BLaER1 treated with 17β-estradiol and CSF1 and Interleukin-3, amounts not matched to agents 10 nM and 100 nM (cell line): ENCODE measurements around the gene OSBPL5.
A peak's percentile ranks its signal among the peaks of the same experiment; 100 is the strongest.

ENCODE experiments used
- H3K27ac ChIP-seq, 11 experiments: shearing (Covaris generic); formaldehyde crosslinking; 2 replicates each; pipeline ENCODE4 v1.8.1; 2022
- H3K27me3 ChIP-seq, 11 experiments: shearing (Covaris generic); formaldehyde crosslinking; 2 replicates each; pipeline ENCODE4 v1.8.1; 2022
- H3K36me3 ChIP-seq, 11 experiments: shearing (Covaris generic); formaldehyde crosslinking; 2 replicates each; pipeline ENCODE4 v1.8.1; 2022
- H3K4me1 ChIP-seq, 10 experiments: shearing (Covaris generic); formaldehyde crosslinking; 2 replicates each; pipeline ENCODE4 v1.8.1; 2022
- H3K4me2 ChIP-seq, 11 experiments: shearing (Covaris generic); formaldehyde crosslinking; 2 replicates each; pipeline ENCODE4 v1.8.1; 2022
- H3K4me3 ChIP-seq, 10 experiments: shearing (Covaris generic); formaldehyde crosslinking; 2 replicates each; pipeline ENCODE4 v1.8.1; 2022
- H3K9ac ChIP-seq, 11 experiments: shearing (Covaris generic); formaldehyde crosslinking; 2 replicates each; pipeline ENCODE4 v1.8.1; 2022
- H3K9me3 ChIP-seq, 11 experiments: shearing (Covaris generic); formaldehyde crosslinking; replicated peaks in 1 of 11; 2 replicates each; pipeline ENCODE4 v1.8.1; 2022
- H4K20me1 ChIP-seq, 11 experiments: shearing (Covaris generic); formaldehyde crosslinking; 2 replicates each; pipeline ENCODE4 v1.8.1; 2022
- Cebpa-rat ChIP-seq, 11 experiments: shearing (Covaris generic); IDR thresholded peaks; 2 replicates each; pipeline ENCODE4 v1.8.1; 2022

The OSBPL5 gene

GRCh38 chr11:3205261-3206155 is 40.4 kb upstream of the OSBPL5 start:
- peaks cover 2 to 6% (median 5%) of the 10 kb centered on the region in 11 experiments; a peak in 20 of 22 replicates for H3K9me3 ChIP-seq
- H3K4me1 ChIP-seq: peaks cover 26 to 47% (median 37%) of the 10 kb centered on the region in 10 experiments
- no peak overlapping the region for H3K4me3 ChIP-seq
- no peak for TF ChIP-seq Cebpa-rat (IDR thresholded peaks at IDR 0.05)
- H4K20me1 ChIP-seq: peaks cover 0 to 26% (median 7%) of the 10 kb centered on the region in 11 experiments; a peak in 9 of 22 replicates
- H3K4me2 ChIP-seq: peak overlapping the region; percentile 1 to 79 (median 38); a peak in 21 of 22 replicates
- peaks cover 37 to 50% (median 47%) of the 10 kb centered on the region in 11 experiments for H3K27me3 ChIP-seq
- H3K9ac ChIP-seq: no peak overlapping the region
- no peak overlapping the region for H3K27ac ChIP-seq
- H3K36me3 ChIP-seq: no peaks in the 10 kb centered on the region; a peak in 1 of 22 replicates

- no peak for TF ChIP-seq Cebpa-rat (IDR thresholded peaks at IDR 0.05)
- no peaks in the 10 kb centered on the region for H3K9me3 ChIP-seq
- no peak overlapping the region for H3K4me3 ChIP-seq
- no peak overlapping the region for H3K27ac ChIP-seq
- peak overlapping the region in 7 of 11 experiments; percentile 31 to 79 (median 55); a peak in 9 of 22 replicates for H3K4me2 ChIP-seq
- H3K9ac ChIP-seq: no peak overlapping the region
- peaks cover 26 to 43% (median 36%) of the 10 kb centered on the region in 10 experiments for H3K4me1 ChIP-seq
- peaks cover 43 to 61% (median 50%) of the 10 kb centered on the region in 11 experiments for H3K27me3 ChIP-seq
- peaks cover 0 to 26% (median 7%) of the 10 kb centered on the region in 11 experiments; a peak in 9 of 22 replicates for H4K20me1 ChIP-seq
- no peaks in the 10 kb centered on the region for H3K36me3 ChIP-seq
These were observed 39.3 kb upstream of the OSBPL5 start for GRCh38 chr11:3204141-3205015.

- H3K36me3 ChIP-seq: no peaks in the 10 kb centered on the region
- H3K4me2 ChIP-seq: peak overlapping the region; percentile 28 to 60 (median 48); a peak in 21 of 22 replicates
- peaks cover 43 to 61% (median 50%) of the 10 kb centered on the region in 11 experiments for H3K27me3 ChIP-seq
These were observed 38.3 kb upstream of the OSBPL5 start for GRCh38 chr11:3203221-3204043.

GRCh38 chr11:3202759-3203158 is 37.6 kb upstream of the OSBPL5 start:
- Histone ChIP-seq H3K4me2 (peak overlapping the region in 10 of 11 experiments; percentile 33 to 60 (median 49); a peak in 18 of 22 replicates), H4K20me1 (peaks cover 0 to 26% (median 7%) of the 10 kb centered on the region in 11 experiments; a peak in 10 of 22 replicates), H3K9me3 (no peaks in the 10 kb centered on the region), H3K27me3 (peaks cover 43 to 61% (median 50%) of the 10 kb centered on the region in 11 experiments), H3K27ac (no peak overlapping the region), H3K36me3 (no peaks in the 10 kb centered on the region), H3K9ac (no peak overlapping the region), H3K4me1 (peaks cover 26 to 38% (median 32%) of the 10 kb centered on the region in 10 experiments), H3K4me3 (peak overlapping the region in 1 of 10 experiments; percentile 31; a peak in 1 of 20 replicates)
- no peak for TF ChIP-seq Cebpa-rat (IDR thresholded peaks at IDR 0.05)

More at GRCh38 chr11:3203221-3204043, 38.3 kb upstream of the OSBPL5 start:
- Histone ChIP-seq H3K27ac (no peak overlapping the region), H3K9ac (no peak overlapping the region), H3K4me1 (peaks cover 25 to 34% (median 30%) of the 10 kb centered on the region in 10 experiments), H3K9me3 (no peaks in the 10 kb centered on the region), H3K4me3 (peak overlapping the region in 1 of 10 experiments; percentile 31; a peak in 1 of 20 replicates), H4K20me1 (peaks cover 0 to 26% (median 7%) of the 10 kb centered on the region in 11 experiments; a peak in 9 of 22 replicates)
- TF ChIP-seq Cebpa-rat (IDR thresholded peaks at IDR 0.05): no peak

GRCh38 chr11:3202305-3202704 is 37.2 kb upstream of the OSBPL5 start:
- Histone ChIP-seq H4K20me1 (peaks cover 0 to 26% (median 7%) of the 10 kb centered on the region in 11 experiments; a peak in 10 of 22 replicates), H3K9me3 (no peaks in the 10 kb centered on the region), H3K27me3 (peaks cover 43 to 61% (median 50%) of the 10 kb centered on the region in 11 experiments), H3K36me3 (no peaks in the 10 kb centered on the region), H3K4me2 (peak overlapping the region in 6 of 11 experiments; percentile 38 to 60 (median 50); a peak in 7 of 22 replicates), H3K4me1 (peaks cover 26 to 41% (median 35%) of the 10 kb centered on the region in 10 experiments), H3K4me3 (no peak overlapping the region), H3K9ac (no peak overlapping the region), H3K27ac (no peak overlapping the region)
- no peak for TF ChIP-seq Cebpa-rat (IDR thresholded peaks at IDR 0.05)

GRCh38 chr11:3201677-3202181 is 36.6 kb upstream of the OSBPL5 start:
- H3K9me3 ChIP-seq: no peaks in the 10 kb centered on the region
- H3K27ac ChIP-seq: no peak overlapping the region
- H3K4me2 ChIP-seq: no peak overlapping the region
- H3K27me3 ChIP-seq: peaks cover 43 to 61% (median 50%) of the 10 kb centered on the region in 11 experiments
- H3K36me3 ChIP-seq: no peaks in the 10 kb centered on the region
- no peak overlapping the region for H3K9ac ChIP-seq
- peaks cover 26 to 41% (median 35%) of the 10 kb centered on the region in 10 experiments for H3K4me1 ChIP-seq
- peaks cover 0 to 26% (median 7%) of the 10 kb centered on the region in 11 experiments; a peak in 10 of 22 replicates for H4K20me1 ChIP-seq
- no peak for TF ChIP-seq Cebpa-rat (IDR thresholded peaks at IDR 0.05)
- H3K4me3 ChIP-seq: no peak overlapping the region

GRCh38 chr11:3201112-3201581 is 36.0 kb upstream of the OSBPL5 start:
- no peak overlapping the region for H3K4me2 ChIP-seq
- no peaks in the 10 kb centered on the region for H3K9me3 ChIP-seq
- peaks cover 0 to 26% (median 7%) of the 10 kb centered on the region in 11 experiments; a peak in 10 of 22 replicates for H4K20me1 ChIP-seq
- no peak for TF ChIP-seq Cebpa-rat (IDR thresholded peaks at IDR 0.05)
- H3K9ac ChIP-seq: no peak overlapping the region
- peaks cover 25 to 40% (median 34%) of the 10 kb centered on the region in 10 experiments for H3K4me1 ChIP-seq
- H3K4me3 ChIP-seq: no peak overlapping the region
- peaks cover 43 to 61% (median 50%) of the 10 kb centered on the region in 11 experiments for H3K27me3 ChIP-seq
- H3K36me3 ChIP-seq: no peaks in the 10 kb centered on the region
- no peak overlapping the region for H3K27ac ChIP-seq
